ENCODE measurements around the gene TCF7L2.

Gene TCF7L2

DNA sequence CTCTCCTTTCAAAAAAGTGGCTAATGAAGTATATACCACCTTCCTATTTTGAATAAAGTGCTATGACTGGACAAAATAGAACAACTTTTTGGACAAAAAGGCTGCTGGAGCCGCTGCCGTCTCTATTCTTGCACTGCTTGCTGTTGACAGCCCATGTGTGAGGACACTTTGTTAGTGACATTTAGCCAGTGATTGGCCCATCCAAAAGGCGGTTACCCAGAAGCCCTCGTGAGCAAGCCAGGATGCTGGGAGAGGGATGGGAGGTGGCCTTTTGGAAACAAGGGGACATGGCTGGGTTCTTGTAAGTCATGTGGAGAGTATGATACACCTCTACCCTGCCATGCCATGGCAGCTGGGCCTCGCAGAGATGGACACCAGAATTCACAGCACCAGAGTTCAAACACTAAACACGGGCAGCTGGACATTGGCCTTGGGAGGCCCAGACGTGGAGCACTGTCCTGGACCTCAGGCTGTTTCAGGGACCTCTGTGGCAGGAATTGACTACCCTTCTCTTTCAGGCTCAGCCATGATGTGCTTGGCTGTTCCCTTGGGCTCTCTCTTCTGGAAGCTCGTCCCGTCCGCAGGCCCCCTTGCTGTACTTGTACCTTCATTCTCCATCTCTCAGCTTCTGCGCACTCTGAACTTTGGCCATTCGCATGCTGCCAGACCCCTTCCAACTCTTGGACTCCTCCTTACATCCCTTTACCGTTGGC is 118.3 kb downstream of the TCF7L2 start:
- no peak for DNase-seq

DNA sequence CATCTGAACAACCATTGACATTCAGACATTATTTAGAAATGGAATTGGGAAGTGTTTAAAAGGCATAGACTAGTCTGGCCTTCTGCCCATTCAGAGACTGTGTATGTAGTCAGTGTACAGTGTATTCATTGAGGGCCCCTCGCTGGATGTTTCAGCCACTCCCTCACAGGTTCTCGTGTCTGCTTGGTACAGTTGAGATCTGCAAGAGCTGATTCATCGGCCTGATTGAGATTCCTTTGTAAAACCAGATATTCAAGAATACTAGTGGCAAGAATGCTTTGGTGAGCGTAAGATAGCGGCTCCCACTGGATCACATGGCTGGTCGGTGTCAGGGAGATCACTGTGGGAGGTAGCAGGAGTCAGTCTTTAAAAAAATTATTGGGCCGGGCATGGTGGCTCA is 119.5 kb downstream of the TCF7L2 start:
- DNase-seq = no peak

DNA sequence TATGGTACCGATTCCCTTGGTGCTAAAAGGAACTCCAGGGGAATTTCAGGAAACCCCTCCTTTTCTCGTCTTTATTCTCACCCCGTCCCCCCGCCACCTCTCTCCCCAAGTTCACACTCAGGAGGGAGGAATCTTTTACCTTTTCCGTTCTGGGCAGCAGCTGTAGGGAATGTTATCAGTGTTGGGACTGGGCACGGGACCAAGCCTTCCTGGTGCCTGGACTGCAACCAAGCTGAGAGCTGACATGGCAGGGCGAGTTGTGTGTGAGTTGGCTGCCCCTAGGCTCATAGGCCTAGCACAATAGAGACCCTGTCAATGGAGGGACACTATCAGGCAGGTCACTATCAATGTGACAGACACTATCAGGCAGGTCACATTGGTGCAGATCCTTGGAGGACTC is 121.4 kb downstream of the TCF7L2 start:
- no peak for DNase-seq

DNA sequence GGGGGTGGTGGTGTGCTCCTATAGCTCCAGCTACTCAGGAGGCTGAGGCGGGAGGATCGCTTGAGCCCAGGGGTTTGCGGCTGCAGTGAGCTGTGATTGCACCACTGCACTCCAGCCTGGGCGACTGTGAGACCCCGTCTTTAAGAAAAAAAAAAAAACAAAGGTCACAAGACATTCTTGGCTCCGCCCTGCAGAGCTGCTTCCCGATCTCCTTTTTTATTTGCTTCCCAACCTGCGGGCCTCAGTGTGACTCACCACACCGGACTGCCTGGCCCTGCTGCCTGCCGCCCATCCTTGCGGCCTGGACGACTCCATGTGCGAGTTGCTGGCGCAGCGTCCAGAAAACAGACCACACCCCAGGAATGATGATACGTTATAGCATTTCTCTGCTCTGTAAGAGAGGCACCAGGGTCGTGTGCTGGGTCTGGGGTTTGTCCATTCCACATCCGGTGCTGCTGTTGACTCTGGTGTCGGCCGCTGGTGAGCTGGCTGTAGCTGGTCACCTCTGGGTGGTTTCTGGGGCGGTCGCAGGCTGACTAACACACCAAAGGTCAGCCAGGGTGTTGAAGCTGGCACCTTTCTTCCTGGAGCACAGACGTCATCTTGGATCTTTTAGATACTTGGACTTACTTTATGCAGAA is 123.6 kb downstream of the TCF7L2 start:
- no peak for DNase-seq

DNA sequence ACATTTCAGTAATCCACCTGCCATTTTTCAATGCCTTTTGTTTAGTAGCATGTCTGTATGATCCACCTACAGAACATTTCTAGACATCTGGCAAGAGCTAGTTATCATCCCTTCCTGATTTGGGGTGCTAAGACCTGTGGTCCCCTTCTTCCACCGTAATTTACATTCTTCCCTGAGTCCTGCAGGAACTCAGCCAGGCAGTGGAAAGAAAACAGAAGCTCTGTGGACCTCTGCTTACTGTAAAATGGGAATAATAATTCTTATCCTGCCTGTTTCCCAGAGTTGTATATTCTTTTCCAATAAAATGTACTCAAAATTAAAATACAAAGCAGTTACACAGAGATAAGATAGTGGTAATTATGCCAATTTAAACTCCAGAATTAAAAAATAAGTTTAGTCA is 126.9 kb downstream of the TCF7L2 start:
- no peak for DNase-seq

DNA sequence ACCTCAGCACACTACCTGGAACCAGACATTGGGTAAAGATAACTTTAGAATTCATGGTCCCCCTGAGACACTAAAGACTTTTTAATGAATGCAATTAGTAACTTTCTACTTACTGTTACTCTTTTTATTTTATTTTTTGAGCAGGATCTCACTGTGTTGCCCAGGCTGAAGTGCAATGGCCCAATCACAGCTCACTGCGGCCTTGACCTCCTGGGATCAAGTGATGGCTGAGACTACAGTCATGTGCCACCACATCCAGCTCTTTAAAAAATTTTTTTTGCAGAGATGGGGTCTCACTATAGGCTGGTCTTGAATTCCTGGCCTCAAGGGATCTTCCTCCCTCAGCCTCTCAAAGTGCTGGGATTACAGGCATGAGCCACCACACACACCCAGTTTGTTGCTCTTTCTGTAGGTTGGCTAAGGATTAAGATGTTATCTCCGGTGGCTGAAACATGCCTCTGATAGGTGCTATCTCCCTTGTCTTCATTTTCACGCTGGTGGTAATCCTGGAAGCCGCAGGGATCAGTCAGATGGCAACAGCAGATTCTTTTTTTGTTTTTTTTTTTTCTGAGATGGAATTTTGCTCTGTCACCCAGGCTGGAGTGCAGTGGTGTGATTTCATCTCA is 128.3 kb downstream of the TCF7L2 start:
- DNase-seq = no peak

DNA sequence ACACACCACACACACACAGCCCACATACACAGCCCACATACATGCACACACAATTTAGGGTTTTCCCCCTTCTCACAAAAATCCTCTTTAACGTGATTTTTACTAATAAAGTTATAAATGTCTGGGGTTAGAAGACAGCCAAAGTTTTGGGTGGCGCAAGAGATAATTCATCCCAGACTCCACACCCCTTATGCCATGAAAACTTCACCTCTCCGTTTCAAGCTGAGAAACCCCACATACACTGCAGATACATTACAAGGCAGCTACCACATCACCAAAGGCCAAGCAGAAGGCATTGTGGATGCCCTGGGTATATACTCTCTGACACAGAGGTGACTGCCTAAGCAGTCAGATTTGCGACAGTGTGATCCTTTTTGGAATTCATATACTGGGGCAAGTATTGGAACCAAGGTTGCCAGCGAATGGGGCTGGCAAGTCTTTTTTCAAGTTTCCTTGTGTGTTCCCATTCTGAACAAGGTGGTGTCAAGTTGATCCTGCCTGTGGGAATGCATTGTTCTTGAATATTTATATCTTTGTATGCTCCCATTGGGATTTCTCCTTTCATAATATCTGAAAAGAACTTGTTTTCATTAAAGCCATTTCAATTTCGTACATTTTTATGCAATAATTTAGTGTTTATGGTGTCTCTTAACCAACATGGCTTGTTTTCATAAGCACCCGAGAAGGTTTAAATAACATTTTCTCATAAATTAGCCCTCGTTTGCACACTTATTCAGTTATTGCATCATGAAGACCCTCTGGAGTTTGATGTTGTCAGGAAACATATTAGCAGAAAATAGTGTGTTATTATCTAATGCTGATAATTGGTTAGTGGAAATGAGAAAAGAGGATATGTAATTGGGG is 130.2 kb downstream of the TCF7L2 start:
- no peak for DNase-seq

DNA sequence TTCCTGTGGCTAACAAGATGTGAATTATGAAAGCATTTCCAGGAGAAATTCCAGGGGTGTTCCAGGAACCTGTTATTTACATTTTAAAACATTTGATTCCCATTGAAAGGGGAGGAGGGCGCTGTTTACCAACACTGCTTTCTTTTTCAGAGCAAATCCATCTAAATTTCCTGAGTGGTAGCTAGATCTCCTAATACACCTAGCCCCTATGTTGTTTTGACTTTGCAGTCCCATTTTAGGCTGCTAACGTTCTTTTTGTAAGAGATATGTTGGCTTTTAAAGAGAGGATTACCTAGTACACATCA is 130.8 kb downstream of the TCF7L2 start:
- DNase-seq = no peak

DNA sequence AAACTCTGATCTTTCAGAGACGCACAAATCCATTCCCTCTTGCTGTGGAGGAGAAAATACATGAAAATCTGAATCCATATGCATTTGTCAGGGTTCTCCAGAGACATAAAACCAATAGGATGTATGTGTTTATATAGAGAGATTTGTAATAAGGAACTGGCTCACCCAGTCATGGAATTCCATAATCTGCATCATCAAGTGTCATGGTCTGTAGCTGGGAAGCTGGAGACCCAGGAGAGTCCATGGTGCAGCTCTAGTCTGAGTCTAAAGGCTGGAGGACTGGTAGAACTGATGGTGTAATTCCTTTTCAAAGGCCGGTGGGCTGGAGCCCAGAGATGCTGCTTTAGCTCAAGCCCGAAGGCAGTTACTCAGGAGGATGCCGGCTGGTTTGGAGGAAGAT is 134.0 kb downstream of the TCF7L2 start:
- DNase-seq = no peak

DNA sequence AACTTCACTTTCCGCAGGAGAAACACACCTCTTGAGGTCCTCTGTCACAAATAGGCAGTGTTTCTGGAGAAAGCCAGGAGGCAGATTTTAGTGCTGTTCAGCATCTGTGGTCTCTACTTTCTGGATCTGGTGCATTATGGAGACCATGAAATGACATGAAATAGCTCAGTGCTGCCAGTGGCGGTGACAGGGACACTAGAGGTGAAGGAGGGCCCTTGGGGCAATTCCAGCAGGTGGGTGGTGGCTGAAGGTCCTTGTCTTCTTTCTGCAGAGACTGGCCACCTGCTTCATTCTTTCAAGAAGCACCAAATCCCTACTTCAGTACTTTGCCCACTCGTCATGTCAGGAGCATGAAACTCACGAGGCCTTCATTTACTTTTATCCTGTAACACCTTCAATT is 135.7 kb downstream of the TCF7L2 start:
- DNase-seq = no peak

DNA sequence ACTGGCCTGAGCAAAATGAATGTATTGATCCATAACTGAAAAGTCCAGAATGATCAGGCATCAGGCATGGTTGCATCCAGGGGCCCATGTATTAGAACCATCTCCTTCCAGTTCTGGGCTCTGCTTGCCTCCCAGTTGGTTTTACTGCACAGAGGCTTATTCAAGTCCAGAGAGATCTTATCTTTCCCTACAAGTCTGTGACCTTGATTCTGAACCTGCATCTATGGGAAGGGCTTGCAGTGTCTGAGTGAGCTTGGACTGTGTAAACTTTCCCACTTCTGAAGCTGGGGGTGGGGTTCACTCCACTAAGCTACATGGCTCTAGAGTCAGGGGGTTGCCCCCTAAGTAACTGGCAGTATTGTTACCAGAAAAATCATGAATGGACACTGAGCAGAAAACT is 136.2 kb downstream of the TCF7L2 start:
- DNase-seq = no peak

DNA sequence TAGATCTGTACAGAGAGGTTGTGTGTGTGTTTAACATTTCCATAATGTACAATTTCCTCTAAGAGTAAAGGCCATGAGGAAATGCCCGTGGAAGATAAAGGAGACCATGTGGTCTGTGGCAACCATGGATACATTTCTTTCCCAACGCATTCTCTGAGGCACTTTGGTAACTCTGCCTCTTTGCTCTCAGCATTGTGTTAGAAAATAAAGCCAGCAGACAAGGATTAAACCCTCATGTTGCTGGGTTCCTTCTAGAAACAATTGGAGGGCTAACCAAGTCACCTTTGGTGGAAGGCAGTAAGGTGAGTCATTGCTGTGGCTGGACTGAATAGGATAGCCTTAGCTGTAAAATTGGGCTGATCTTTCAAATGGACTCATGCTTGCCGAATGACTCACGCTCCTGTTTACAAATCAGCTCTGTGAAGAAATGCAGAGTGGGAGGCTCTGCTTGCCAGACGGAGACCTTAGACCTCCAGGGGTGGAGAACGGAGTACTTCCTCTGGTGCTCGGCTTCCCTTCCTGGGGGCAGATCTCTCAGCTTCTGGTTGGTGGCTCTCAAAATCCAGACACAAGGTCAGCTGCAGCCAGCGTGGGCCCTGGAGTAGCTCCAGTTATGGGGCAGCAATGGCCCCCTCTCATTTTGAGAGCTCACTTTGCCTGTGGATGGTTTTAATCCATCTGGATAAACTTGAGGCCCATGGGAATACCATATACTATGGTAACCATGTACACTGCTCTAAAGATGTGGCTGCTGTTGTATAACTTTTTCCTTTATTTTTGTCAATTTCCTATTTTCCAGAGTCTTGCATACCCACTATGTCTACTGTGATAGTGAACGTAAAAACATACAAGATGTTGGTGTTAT is 137.3 kb downstream of the TCF7L2 start:
- peak; percentile 16 for DNase-seq

DNA sequence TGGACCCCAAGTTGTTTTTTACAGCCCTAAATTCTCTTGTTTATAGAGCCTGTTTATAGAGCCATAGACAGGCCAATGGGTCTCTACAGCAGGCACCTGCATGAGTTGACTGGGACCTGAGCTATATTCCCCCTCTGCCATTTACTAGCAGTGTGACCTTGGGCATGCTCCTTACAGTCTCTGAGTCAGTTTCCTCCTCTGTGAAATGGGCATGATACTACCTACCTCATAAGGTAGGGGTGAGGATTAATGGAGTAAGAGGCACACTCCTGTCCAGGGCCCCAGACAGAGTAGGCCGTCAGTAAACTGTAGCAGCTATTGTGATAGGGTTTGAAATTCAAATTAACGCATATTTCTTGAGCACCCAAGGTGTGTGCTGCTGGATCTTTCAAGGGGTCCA is 138.1 kb downstream of the TCF7L2 start:
- DNase-seq = no peak

DNA sequence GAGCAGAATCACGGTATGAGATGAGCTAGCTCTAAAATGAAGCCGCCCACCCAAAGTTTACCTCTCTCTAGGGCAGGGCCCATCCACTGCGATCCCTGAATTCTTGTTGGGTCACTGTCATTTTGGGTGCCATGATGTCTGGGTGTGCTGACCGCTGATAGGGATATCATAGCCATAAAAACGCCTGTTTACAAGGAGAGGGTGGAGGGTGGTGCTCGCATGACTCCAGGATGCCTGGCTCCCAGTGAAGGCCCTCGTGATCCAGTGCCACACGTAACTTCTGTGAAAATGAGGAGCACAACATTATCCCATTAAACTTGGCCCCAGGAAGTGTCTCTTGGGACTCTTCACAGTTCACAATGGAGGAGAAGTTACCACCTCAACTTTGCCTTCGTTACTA is 139.5 kb downstream of the TCF7L2 start:
- no peak for DNase-seq

DNA sequence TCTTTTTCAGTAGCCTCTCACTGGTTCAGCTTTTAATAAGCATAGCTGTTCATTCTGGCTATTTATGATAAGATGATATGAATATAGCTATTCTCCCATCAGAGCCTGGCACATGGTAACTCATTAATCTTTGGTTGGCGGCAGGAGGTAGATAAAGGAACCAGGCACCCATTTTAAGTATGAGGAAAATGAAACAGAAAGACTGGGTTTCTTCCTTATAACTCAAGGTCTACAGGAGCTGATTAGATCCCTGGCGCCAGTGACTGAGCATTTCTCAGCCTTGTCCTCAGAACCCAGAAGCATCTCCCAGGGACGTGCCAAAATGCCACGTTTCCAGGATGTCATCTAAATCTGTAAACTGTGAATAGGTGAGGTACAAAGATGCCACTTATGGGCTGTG is 141.9 kb downstream of the TCF7L2 start:
- no peak for DNase-seq

DNA sequence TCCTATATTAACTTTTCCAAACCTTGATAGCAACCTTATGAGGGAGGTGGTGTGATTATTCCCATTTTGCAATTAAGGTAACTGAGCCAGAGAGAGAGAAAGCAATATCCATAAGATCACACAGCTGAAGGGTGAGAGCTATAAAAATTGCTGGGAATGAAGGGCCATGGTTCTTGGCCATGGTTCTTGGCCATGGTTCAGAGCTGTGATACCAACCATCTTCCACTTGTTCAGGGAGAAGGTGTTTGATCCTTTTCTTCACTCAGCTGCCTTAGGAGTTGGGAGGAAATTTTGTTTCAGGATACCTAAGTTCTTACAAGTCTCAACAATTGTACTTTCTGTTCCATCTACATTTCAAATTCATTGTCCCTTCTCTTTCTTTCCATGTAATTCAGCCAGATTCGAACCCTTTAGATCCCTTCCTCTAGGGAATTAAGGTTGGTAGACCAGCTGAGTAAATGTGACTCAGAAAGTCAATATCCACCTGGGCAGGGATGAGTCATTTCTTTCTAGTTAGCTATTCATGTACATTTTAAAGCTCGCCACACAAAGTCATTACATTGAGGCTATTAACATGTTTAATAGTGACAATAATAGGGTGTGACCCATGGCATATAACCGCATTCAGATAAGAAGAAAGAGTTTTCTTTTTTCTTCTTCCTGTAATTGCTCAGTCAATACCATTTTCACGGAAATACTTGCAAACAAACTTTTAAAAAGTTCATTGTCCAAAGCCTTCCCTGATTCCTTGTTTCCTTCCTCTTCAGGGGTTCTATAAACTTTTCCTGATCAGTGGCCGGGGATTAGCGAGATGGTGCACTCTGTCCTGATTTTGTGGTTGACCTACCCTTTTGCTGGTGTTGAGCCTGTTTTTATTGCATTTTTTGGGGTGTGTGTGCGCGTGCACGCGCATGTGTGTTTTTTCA is 143.4 kb downstream of the TCF7L2 start:
- no peak for DNase-seq

DNA sequence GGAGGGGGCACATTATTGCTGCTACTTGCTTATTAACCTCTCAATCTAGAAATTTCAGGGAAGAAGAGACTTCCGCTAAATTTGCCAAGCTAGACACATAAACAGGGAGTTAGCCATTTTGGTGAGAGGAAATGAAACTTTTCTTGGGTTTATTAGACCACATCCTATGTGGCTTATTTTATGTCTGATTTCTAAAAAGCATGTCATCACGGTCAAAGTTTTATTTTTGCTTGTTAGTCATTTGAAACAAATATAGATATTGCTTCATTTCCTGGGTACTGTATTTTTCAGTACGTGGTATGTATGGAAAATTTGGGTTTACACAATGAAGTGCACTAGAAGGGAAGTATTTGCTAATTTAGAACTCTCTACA is 144.1 kb downstream of the TCF7L2 start:
- DNase-seq = no peak

DNA sequence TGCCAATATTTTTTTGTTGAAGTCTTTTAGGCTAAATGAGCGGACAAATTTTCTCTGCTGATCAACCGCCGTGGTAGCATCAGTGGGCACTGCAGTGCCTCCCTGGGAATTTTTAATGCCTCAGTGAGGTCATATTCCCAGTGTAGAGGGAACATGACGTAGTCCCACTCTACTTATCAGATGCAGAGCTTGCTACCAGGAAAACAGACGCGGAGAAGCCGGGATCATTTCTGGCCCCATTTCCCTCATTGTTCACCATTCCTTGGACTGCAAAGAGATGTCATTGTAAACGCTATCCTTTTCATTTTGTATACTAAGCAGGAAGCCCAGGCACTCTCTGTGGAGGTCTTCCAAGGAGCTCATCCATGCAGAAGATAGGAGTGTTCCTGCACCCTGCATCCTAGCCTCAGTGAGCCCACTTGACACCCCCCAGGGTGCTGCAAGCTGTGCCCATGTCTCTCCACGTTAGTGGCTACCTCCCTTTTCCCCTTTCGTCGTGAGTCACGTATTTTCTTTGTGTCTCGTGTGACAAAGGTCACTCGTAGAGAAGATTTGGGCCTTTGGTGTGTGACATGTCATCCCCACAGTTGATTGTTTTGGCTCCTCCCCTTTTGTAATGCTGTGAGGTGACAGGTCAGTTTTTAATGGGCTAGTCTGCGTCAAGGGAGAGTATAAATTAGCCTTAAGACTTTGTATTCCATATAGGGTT is 145.5 kb downstream of the TCF7L2 start:
- no peak for DNase-seq

DNA sequence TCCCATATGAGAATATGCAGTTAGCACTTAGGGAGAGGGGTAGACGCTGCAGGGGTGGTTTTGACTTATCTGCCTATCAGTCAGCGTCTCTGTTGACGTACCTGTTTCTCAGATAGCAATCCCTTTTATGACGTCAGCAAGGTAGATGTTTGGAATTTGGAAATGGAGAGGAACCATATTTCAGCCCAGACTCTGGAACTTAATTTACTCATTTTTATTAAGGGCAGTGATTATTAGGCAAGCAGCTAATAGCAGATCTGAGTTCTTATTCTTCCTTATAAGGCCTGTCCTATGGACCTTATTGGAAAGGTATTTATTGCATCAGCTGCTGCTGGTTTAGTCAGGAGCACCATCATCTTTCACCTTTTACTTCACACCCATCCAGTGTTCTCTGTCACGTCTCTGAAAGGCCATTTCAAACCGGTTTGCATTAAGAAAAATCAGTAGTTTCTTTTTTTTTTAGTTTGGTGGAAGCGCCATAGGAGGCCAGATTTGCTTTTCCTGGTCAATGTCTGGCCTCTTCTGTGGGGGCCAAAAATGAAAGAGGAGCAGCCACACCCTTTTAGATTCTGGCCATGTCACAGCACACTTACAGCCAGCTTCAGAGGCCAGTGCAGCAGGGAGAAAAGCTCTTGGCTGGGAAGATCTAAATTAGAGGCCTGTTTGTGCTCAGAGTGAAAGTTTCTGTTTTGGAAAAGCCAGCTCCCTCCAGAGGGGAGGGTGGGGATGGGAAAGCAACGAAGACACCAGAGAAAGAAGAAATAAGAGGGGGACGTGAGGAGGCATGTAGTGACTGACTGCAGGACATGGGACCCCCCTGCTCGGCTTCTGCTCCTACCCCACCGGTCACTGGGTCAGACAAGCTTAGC is 146.3 kb downstream of the TCF7L2 start:
- DNase-seq = no peak

DNA sequence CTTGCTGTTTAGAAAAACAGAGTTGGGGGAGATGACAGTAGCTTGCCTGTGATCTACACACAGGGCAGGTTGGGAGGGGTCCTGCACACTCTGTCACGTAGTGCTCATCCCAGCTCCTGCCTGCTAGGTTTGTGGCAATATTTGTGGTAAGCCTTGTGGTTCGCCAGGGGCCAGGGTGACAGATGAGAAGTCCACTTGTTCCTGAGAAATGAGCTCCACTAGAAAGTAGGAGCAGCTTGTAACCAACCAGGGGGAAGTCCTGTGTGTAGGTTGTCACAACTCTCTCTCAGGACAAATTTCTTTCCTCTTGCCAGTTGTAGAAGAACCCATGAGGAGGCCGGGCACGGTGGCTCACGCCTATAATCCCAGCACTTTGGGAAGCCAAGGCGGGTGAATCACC is 147.0 kb downstream of the TCF7L2 start:
- DNase-seq = no peak
